HL-60 (cell line): ENCODE data around the gene NVL.

Experiments used
- DNase-seq, 2 experiments: peaks; one replicate each; pipeline ENCODE4 v3.0.0-alpha.2; 2010 to 2020; ENCODE audit warnings: low read depth in 1 of 2, low spot score in 1 of 2
- H3K27ac ChIP-seq: fragments of 250-450 bp; sonication (Bioruptor Pico); replicated peaks from 2 replicates; pipeline ENCODE4 v1.5.1; 2020; ENCODE audit warnings: mild to moderate bottlenecking, moderate library complexity
- H3K27me3 ChIP-seq: fragments of 250-450 bp; sonication (Bioruptor Pico); 2 replicates; pipeline ENCODE4 v1.5.1; 2021; ENCODE audit warnings: mild to moderate bottlenecking, moderate library complexity; ENCODE audit not compliant: insufficient read depth, poor library complexity, severe bottlenecking
- H3K4me3 ChIP-seq: replicated peaks from 2 replicates; pipeline ENCODE4 v1.5.1; 2011; ENCODE audit warnings: mild to moderate bottlenecking, control low read depth, low read length; ENCODE audit not compliant: insufficient read depth
- GABPA ChIP-seq: IDR thresholded peaks from 2 replicates; pipeline ENCODE4 v1.6.1; 2012; ENCODE audit warnings: low read depth
- POLR2AphosphoS5 ChIP-seq: IDR thresholded peaks from 2 replicates; pipeline ENCODE4 v1.6.1; 2012; ENCODE audit warnings: low read depth
- SPI1 ChIP-seq: IDR thresholded peaks from 2 replicates; pipeline ENCODE4 v1.6.1; 2012; ENCODE audit warnings: low read depth, mild to moderate bottlenecking, borderline replicate concordance
- TF ChIP-seq, protein P1 (sequence below): IDR thresholded peaks from 2 replicates; pipeline ENCODE4 v1.6.1; 2012; ENCODE audit warnings: low read depth; ENCODE audit not compliant: insufficient replicate concordance
- TF ChIP-seq, protein P2 (sequence below): IDR thresholded peaks from one replicate; pipeline ENCODE4 v1.5.1; 2011; ENCODE audit warnings: low read length, control low read depth, inconsistent platforms; ENCODE audit not compliant: insufficient read depth

Gene NVL

DNA sequence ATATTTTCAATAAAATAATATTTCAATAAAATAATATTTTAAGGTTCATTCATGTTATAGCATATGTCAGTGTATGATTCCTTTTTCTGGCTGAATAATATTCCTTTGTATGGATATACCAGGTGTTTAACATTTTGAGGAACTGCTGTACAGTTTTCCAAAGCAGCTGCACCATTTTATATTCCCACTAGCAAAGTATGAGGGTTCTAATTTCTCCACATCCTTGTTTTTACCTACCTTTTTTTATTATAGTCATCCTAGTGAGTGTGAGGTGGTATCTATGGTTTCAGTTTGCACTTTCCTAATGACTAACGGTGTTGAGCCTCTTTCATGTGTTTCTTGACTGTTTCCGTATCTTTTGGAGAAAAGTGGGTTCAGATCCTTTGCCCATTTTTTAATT is 141.7 kb downstream of the NVL start:
- H3K27me3 ChIP-seq = no peaks in the 10 kb centered on the region
- TF ChIP-seq POLR2AphosphoS5 (no peak), GABPA (no peak), SPI1 (no peak)
- TF ChIP-seq, protein P1, sequence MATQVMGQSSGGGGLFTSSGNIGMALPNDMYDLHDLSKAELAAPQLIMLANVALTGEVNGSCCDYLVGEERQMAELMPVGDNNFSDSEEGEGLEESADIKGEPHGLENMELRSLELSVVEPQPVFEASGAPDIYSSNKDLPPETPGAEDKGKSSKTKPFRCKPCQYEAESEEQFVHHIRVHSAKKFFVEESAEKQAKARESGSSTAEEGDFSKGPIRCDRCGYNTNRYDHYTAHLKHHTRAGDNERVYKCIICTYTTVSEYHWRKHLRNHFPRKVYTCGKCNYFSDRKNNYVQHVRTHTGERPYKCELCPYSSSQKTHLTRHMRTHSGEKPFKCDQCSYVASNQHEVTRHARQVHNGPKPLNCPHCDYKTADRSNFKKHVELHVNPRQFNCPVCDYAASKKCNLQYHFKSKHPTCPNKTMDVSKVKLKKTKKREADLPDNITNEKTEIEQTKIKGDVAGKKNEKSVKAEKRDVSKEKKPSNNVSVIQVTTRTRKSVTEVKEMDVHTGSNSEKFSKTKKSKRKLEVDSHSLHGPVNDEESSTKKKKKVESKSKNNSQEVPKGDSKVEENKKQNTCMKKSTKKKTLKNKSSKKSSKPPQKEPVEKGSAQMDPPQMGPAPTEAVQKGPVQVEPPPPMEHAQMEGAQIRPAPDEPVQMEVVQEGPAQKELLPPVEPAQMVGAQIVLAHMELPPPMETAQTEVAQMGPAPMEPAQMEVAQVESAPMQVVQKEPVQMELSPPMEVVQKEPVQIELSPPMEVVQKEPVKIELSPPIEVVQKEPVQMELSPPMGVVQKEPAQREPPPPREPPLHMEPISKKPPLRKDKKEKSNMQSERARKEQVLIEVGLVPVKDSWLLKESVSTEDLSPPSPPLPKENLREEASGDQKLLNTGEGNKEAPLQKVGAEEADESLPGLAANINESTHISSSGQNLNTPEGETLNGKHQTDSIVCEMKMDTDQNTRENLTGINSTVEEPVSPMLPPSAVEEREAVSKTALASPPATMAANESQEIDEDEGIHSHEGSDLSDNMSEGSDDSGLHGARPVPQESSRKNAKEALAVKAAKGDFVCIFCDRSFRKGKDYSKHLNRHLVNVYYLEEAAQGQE = no peak
- TF ChIP-seq, protein P2, sequence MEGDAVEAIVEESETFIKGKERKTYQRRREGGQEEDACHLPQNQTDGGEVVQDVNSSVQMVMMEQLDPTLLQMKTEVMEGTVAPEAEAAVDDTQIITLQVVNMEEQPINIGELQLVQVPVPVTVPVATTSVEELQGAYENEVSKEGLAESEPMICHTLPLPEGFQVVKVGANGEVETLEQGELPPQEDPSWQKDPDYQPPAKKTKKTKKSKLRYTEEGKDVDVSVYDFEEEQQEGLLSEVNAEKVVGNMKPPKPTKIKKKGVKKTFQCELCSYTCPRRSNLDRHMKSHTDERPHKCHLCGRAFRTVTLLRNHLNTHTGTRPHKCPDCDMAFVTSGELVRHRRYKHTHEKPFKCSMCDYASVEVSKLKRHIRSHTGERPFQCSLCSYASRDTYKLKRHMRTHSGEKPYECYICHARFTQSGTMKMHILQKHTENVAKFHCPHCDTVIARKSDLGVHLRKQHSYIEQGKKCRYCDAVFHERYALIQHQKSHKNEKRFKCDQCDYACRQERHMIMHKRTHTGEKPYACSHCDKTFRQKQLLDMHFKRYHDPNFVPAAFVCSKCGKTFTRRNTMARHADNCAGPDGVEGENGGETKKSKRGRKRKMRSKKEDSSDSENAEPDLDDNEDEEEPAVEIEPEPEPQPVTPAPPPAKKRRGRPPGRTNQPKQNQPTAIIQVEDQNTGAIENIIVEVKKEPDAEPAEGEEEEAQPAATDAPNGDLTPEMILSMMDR = no peak
- no peak for DNase-seq
- H3K4me3 ChIP-seq = no peak overlapping the region
- no peak overlapping the region for H3K27ac ChIP-seq

DNA sequence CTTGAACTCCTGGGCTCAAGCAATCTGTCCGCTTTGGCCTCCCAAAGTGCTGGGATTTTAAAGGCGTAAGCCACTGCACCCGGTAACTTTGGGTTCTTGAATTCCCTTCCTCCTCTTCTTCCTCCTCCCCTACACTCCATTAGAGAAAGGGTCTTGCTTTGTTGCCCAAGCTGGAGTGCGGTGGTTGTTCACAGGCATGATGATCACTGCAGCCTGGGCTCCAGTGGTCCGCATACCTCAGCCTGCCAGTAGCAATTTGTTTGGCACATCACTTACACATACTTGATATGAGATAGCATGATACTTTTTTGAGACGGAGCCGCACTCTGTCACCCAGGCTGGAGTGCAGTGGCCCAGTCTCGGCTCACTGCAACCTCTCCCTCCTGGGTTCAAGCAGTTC is 144.8 kb downstream of the NVL start:
- no peak overlapping the region for H3K27ac ChIP-seq
- TF ChIP-seq GABPA = no peak
- no peak for TF ChIP-seq SPI1
- TF ChIP-seq, protein P2 = no peak
- no peak for DNase-seq
- no peaks in the 10 kb centered on the region for H3K27me3 ChIP-seq
- peak overlapping the region; percentile 81 for H3K4me3 ChIP-seq

DNA sequence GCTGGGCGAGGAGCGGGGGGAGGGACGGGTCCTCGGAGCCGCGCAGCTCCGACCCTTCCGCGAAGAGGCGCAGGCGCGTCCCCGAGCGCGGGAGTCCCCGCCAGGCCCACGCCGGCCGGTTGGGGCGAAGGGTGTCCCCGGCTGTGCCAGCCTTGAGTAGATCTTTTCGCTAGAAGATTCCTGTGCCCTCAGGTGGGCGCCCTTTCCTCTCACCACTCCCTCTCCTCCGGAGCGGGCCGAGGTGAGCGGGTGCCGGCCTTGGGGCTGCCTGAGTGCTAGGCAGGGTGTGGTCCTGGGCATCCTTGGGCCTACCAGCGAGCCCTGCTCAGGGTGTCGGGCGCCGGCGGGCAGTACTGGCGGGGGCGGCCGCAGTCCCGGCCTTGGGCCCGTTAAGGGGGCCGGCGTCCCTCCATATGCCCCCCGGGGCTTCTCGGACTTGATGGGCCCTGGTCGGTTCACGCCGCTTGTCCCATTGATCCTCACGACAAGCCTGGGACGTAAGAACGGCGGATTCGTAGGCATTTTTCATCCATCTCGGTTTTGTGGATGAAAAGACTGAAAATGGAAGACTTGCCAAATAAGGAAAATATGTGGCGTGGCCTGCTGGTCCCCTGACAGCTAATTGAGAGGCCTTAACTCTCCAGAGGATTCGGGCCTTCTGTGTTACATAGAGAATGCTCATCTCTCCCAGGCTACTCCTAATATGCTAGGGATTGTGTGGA is 146.2 kb downstream of the NVL start:
- Histone ChIP-seq H3K4me3 (peak overlapping the region; percentile 81), H3K27ac (peak overlapping the region; percentile 89), H3K27me3 (no peaks in the 10 kb centered on the region)
- TF ChIP-seq, protein P1 = peak; percentile 30
- TF ChIP-seq SPI1 = no peak
- TF ChIP-seq GABPA = no peak
- TF ChIP-seq, protein P2 = no peak
- peak; percentile 48 for TF ChIP-seq POLR2AphosphoS5
- DNase-seq = peak; percentile 57 to 63
